ELF-1 (cell line): Measurements from ENCODE around the gene GAS2L3.
"Not testable (repeated sequence)": the region's sequence is repeated elsewhere in the genome, so short reads cannot be mapped to it uniquely, and the experiment has no call there.

ENCODE experiments used
- DNase-seq: peaks from one replicate; pipeline ENCODE4 v3.0.0-alpha.2; 2016; ENCODE audit warnings: low read depth, low spot score

Gene GAS2L3

GRCh38 chr12:100574187-100575074 is 947 bp downstream of the GAS2L3 start:
- DNase-seq = no peak

GRCh38 chr12:100576331-100577036 is 3.0 kb downstream of the GAS2L3 start:
- no peak for DNase-seq

- no peak for DNase-seq
Measured at GRCh38 chr12:100578923-100579322, 5.4 kb downstream of the GAS2L3 start.

- no peak for DNase-seq
Measured at GRCh38 chr12:100579844-100580243, 6.4 kb downstream of the GAS2L3 start.

- no peak for DNase-seq
Measured at GRCh38 chr12:100584256-100584655, 10.8 kb downstream of the GAS2L3 start.

GRCh38 chr12:100591979-100592378 is 18.5 kb downstream of the GAS2L3 start:
- no peak for DNase-seq

GRCh38 chr12:100593490-100593889 is 20.0 kb downstream of the GAS2L3 start:
- no peak for DNase-seq

- no peak for DNase-seq
Measured at GRCh38 chr12:100601626-100602025, 28.1 kb downstream of the GAS2L3 start.

- DNase-seq = not testable (repeated sequence)
Measured at GRCh38 chr12:100602997-100603396, 29.5 kb downstream of the GAS2L3 start.

GRCh38 chr12:100608776-100609175 is 35.3 kb downstream of the GAS2L3 start:
- DNase-seq = no peak

- no peak for DNase-seq
Measured at GRCh38 chr12:100610666-100611430, 37.4 kb downstream of the GAS2L3 start.

- no peak for DNase-seq
Measured at GRCh38 chr12:100612606-100613005, 39.1 kb downstream of the GAS2L3 start.

- DNase-seq = no peak
Measured at GRCh38 chr12:100624571-100624970, 51.1 kb downstream of the GAS2L3 start.

- DNase-seq = no peak
Measured at GRCh38 chr12:100632445-100632892, 59.0 kb downstream of the GAS2L3 start.

- DNase-seq = not testable (repeated sequence)
Measured at GRCh38 chr12:100633082-100633785, 59.8 kb downstream of the GAS2L3 start.

- DNase-seq = no peak
Measured at GRCh38 chr12:100643246-100643645, 69.8 kb downstream of the GAS2L3 start.

GRCh38 chr12:100646896-100647295 is 73.4 kb downstream of the GAS2L3 start:
- no peak for DNase-seq

- DNase-seq = no peak
Measured at GRCh38 chr12:100651108-100651507, 77.6 kb downstream of the GAS2L3 start.

- no peak for DNase-seq
Measured at GRCh38 chr12:100651694-100652093, 78.2 kb downstream of the GAS2L3 start.

GRCh38 chr12:100652488-100652887 is 79.0 kb downstream of the GAS2L3 start:
- no peak for DNase-seq

- peak; percentile 20 for DNase-seq
Measured at GRCh38 chr12:100656141-100656540, 82.7 kb downstream of the GAS2L3 start.
